GM12872 (cell line): ENCODE measurements around the gene RAB3B.

Experiments
- TF ChIP-seq, protein P1 (sequence below): IDR thresholded peaks from 3 replicates; pipeline ENCODE4 v1.5.1; 2011; ENCODE audit warnings: low read depth, mild to moderate bottlenecking, low read length, moderate library complexity; ENCODE audit not compliant: insufficient read depth

Gene RAB3B

GRCh38 chr1:52028328-52028727 lies 37.8 kb upstream of the RAB3B start:
- TF ChIP-seq, protein P1, sequence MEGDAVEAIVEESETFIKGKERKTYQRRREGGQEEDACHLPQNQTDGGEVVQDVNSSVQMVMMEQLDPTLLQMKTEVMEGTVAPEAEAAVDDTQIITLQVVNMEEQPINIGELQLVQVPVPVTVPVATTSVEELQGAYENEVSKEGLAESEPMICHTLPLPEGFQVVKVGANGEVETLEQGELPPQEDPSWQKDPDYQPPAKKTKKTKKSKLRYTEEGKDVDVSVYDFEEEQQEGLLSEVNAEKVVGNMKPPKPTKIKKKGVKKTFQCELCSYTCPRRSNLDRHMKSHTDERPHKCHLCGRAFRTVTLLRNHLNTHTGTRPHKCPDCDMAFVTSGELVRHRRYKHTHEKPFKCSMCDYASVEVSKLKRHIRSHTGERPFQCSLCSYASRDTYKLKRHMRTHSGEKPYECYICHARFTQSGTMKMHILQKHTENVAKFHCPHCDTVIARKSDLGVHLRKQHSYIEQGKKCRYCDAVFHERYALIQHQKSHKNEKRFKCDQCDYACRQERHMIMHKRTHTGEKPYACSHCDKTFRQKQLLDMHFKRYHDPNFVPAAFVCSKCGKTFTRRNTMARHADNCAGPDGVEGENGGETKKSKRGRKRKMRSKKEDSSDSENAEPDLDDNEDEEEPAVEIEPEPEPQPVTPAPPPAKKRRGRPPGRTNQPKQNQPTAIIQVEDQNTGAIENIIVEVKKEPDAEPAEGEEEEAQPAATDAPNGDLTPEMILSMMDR: no peak

DNA sequence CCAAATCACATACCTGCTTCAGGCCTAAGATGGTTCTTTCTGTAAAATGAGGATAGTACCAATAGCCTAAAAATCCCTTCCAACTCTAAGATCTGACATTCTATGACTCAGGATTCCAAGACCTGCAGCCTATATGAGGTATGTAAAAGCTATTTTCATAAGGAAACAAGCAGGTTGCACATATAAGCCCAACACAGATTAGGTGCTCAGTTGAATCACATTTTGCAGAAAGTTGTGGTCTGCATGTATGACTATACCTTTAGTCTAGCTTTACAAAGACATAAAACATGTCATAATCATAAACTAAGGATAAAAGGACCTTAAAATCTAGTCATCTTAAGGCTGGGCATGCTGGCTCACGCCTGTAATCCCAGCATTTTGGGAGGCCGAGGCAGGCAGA lies 35.8 kb upstream of the RAB3B start:
- TF ChIP-seq, protein P1: no peak

GRCh38 chr1:52022133-52022532 lies 31.6 kb upstream of the RAB3B start:
- TF ChIP-seq, protein P1: no peak

DNA sequence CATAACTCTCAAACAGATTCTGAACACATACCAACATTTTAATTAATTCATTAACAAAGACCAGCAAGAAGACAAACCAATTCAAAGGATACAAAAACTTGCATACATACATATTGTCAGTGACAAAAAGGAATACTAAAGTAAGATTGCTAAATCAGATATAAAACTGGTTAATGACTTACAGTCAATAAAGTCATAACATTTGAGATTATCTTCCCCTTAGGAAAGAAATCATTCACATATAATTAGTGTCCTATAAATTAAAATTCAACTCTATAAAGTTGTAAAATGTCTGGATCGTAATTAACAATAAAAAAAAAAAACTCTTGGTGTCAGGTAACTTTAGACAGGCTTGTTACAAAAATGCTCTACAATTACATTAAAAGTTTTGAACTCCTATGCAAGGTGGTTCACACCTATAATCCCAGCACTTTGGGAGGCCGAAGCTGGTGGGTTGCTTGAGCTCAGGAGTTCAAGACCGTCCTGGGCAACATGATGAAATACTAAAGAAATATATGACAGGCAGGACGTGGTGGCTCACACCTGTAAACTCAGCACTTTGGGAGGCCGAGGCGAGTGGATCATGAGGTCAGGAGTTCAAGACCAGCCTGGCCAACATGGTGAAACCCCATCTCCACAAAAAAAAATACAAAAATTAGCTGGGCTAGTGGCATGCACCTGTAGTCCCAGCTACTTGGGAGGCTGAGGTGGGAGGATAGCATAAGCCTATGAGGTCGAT lies 17.7 kb upstream of the RAB3B start:
- TF ChIP-seq, protein P1: no peak

DNA sequence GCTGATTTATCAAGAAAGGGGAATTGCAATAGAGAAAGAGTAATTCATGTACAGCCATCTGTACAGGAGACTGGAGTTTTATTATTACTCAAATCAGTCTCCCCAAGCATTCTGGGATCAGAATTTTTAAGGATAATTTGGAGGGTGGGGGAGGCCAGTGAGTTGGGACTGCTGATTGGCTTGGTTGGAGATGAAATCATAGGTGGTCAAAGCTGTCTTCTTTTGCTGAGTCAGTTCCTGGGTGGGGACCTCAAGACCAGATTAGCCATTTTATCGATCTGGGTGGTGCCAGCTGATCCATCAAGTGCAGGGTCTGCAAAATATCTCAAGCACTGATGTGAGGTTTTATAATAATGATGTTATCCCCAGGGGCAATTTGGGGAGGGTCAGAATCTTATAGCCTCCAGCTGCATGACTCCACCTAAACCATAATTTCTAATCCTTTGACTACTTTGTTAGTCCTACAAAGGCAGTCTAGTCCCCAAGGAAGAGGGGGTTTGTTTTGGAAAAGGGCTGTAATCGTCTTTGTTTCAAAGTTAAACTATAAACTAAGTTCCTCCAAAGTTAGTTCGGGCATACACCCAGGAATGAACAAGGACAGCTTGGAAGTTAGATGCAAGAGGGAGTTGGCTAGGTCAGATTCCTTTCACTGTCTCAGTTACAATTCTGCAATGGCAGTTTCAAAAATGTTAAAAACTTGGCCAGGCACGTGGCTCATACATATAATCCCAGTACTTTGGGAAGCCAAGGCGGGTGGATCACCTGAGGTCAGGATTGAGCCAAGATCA lies 16.9 kb upstream of the RAB3B start:
- TF ChIP-seq, protein P1: no peak

- TF ChIP-seq, protein P1: no peak
Observed at GRCh38 chr1:52003877-52004276, 13.4 kb upstream of the RAB3B start.

GRCh38 chr1:52002038-52002917 lies 11.8 kb upstream of the RAB3B start:
- TF ChIP-seq, protein P1: peak; percentile 88
